Activated CD8-positive, alpha-beta T cell treated with anti-CD3 and anti-CD28 coated beads, Interleukin-2, amount 10 ng/mL, durations not matched to agents 7 days and 5 days (primary cell): ENCODE measurements around the gene IPO9. TPM values are rescaled to one million over a fixed set of nuclear protein-coding genes. Genes with fewer than 3 reads are reported as not detected.

Source experiments
- ATAC-seq: fragments of 150-1000 bp; cut with Tn5 transposase; one replicate; pipeline ENCODE4 v1.10.0; 2021; ENCODE audit warnings: moderate library complexity
- CTCF ChIA-PET: fragments of 350-600 bp; sonication (Branson Sonifier 250); formaldehyde crosslinking; loops from one replicate; lab custom pipeline; 2021; ENCODE audit warnings: antibody characterized with exemption; lab: Charles Lee
- POLR2A ChIA-PET: fragments of 350-600 bp; sonication (Branson Sonifier 250); formaldehyde crosslinking; loops from one replicate; lab custom pipeline; 2021; ENCODE audit warnings: antibody characterized with exemption; lab: Charles Lee
- DNase-seq: peaks from one replicate; pipeline ENCODE4 v3.0.0-alpha.2; 2020
- H3K27ac Mint-ChIP-seq: one replicate; pipeline ENCODE4 v1.8.0; 2021; ENCODE audit warnings: mild to moderate bottlenecking, mixed read lengths
- H3K27me3 Mint-ChIP-seq: one replicate; pipeline ENCODE4 v1.8.0; 2021; ENCODE audit warnings: low read depth, mixed read lengths
- H3K36me3 Mint-ChIP-seq: one replicate; pipeline ENCODE4 v1.8.0; 2021; ENCODE audit warnings: low read depth, mixed read lengths
- H3K4me1 Mint-ChIP-seq: one replicate; pipeline ENCODE4 v1.8.0; 2021; ENCODE audit warnings: low read depth, mixed read lengths
- H3K4me3 Mint-ChIP-seq: one replicate; pipeline ENCODE4 v1.8.0; 2021; ENCODE audit warnings: mild to moderate bottlenecking, mixed read lengths
- H3K9me3 Mint-ChIP-seq: one replicate; pipeline ENCODE4 v1.8.0; 2022; ENCODE audit warnings: mixed read lengths; ENCODE audit not compliant: insufficient read depth
- total RNA-seq, 2 experiments: library from RNA; stranded (reverse); gene quantifications; one replicate each; pipeline ENCODE4 v1.2.3, GENCODE V29; 2021

Gene IPO9
- total RNA-seq: 10 to 100 TPM; 55.3 to 58.1 TPM

DNA sequence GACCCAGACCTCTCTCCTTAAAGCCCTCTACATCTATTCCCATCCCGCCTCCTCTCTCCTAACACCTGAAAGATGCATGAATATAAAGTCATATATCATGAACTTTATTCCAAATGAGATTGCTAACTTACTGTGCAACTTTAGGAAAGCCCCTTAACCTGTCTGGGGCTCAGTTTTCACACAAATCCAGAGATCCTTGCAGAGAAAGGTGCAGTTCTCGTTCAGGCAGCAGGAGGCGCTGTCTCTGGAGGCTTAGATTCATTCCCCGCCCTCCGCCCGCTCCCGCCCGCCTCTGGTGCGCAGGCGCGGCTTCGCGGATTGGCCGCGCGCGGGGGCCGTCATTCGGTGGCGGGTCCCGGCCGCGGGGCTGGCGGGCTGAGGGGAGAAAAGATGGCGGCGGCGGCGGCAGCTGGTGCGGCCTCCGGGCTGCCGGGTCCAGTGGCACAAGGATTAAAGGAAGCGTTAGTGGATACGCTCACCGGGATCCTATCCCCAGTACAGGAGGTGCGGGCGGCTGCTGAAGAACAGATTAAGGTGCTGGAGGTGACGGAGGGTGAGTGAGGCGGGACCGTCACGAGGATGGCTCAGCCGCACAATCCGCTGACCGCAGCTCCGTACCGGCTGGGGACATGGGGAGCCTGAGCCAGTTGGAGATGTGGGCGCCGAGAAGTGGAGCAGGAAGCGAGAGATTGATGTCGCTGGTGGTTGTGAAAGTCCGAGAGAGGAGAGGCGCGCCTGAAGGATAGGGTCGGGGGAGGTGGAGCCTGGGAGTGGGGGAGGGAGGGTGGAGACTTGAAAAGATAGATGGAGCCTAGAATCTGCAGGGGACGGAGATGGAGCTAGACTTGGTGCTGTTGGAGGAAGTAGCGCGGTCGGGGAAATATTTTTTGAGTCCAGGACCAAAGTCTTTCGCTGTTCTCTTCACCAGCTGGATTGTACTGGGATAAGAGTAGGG lies at the start of gene IPO9:
TSS of gene IPO9 (plus strand) at position 338 of the 955 bp plus-strand sequence. CDS start at position 391, 53 bp downstream.
- Mint-ChIP-seq H3K36me3 (peaks cover 17% of the 10 kb centered on the region), H3K27me3 (no peaks in the 10 kb centered on the region)
- POLR2A ChIA-PET: interaction anchor here (0.7 to 1.2 kb wide), 3 partner anchors 14 to 128 kb away, joined by 3 read pairs; no protein-coding TSS in a partner anchor

DNA sequence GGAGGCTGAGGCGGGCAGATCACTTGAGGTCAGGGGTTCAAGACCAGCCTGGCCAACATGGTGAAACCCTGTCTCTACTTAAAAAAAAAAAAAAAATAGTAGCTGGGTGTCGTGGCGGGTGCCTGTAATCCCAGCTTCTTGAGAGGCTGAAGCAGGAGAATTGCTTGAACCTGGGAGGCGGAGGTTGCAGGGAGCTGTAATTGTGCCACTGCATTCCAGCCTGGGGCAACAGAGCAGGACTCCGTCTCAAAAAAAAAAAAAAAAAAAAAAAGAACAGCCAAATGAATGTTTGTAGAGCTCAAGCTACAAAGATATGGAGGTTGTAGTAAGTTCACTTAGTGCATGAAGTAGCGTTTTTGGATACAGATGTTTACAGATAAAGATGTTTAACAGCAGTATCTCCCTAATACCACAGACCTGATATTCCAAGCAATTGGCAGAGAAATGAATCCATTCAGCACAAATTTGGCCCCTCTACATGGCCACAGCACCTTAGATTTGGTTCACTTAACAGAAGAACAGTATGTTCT lies 49.5 kb upstream of the IPO9 start:
- H3K4me3 Mint-ChIP-seq: no peak overlapping the region
- no peak overlapping the region for H3K27ac Mint-ChIP-seq
- DNase-seq (no peak), ATAC-seq (no peak)
- peaks cover 12% of the 10 kb centered on the region for H3K27me3 Mint-ChIP-seq
- CTCF ChIA-PET: interaction anchor here (0.8 to 1.2 kb wide), 2 partner anchors 13 to 15 kb away, joined by 3 to 6 read pairs; no protein-coding TSS in a partner anchor
- POLR2A ChIA-PET: no interaction called here
- H3K9me3 Mint-ChIP-seq: no peaks in the 10 kb centered on the region
- no peaks in the 10 kb centered on the region for H3K4me1 Mint-ChIP-seq
- H3K36me3 Mint-ChIP-seq: no peaks in the 10 kb centered on the region

More for the DNA sequence above, at the start of gene IPO9:
- Mint-ChIP-seq H3K27ac (peak within 1 kb of the TSS; percentile 96), H3K9me3 (no peaks in the 10 kb centered on the region), H3K4me1 (peaks cover 38% of the 10 kb centered on the region), H3K4me3 (peak within 1 kb of the TSS; percentile 89)
- ATAC-seq: peak; percentile 93
- CTCF ChIA-PET: interaction anchor here (0.7 to 2.1 kb wide), 26 partner anchors 8 to 291 kb away, joined by 3 to 15 read pairs (median 5); partner anchors contain the start of gene RNPEP
- peak; percentile 96 for DNase-seq

DNA sequence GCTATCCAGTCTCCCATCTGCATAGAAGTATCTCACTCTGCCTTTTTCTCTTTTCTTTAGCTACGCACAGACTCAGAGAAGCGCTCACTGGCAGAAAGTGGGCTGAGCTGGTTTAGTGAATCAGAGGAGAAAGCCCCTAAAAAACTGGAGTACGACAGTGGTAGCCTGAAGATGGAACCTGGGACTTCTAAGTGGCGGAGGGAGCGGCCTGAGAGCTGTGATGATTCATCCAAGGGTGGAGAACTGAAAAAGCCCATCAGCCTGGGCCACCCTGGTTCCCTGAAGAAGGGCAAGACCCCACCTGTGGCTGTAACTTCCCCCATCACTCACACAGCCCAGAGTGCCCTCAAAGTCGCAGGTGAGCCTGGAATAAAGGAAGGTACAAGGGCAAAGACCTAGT lies 48.0 kb upstream of the IPO9 start:
- no peaks in the 10 kb centered on the region for H3K9me3 Mint-ChIP-seq
- H3K36me3 Mint-ChIP-seq: no peaks in the 10 kb centered on the region
- CTCF ChIA-PET: interaction anchor here (1.0 to 4.8 kb wide), 2 partner anchors 14 to 71 kb away, joined by 3 to 21 read pairs; no protein-coding TSS in a partner anchor
- no peak overlapping the region for H3K4me3 Mint-ChIP-seq
- H3K4me1 Mint-ChIP-seq: no peaks in the 10 kb centered on the region
- DNase-seq (no peak), ATAC-seq (no peak)
- peaks cover 9% of the 10 kb centered on the region for H3K27me3 Mint-ChIP-seq
- POLR2A ChIA-PET: no interaction called here
- H3K27ac Mint-ChIP-seq: no peak overlapping the region

DNA sequence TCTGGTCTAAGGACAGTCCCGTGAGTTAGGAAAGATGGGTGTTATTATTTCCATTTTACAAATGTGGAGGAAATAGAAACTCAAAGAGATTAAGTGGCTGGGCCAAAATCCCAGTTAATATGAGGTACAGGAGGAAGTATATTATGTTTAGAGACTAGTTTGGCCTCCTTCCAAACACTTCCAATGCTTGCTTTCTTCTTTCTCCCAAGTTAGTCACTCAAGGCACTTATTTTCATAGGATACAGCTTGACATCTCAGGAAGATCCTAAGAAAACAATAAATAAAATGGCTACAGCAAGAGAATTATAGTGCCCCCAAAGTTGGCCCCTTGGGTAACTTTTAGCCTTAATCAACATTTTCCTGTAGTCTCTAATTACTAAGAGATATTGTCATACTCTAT lies 47.5 kb upstream of the IPO9 start:
- ATAC-seq: no peak
- peaks cover 9% of the 10 kb centered on the region for H3K27me3 Mint-ChIP-seq
- no peak for DNase-seq
- POLR2A ChIA-PET: no interaction called here
- H3K9me3 Mint-ChIP-seq: no peaks in the 10 kb centered on the region
- CTCF ChIA-PET: interaction anchor here (1.0 to 4.8 kb wide), 2 partner anchors 14 to 72 kb away, joined by 3 to 21 read pairs; no protein-coding TSS in a partner anchor
- no peaks in the 10 kb centered on the region for H3K36me3 Mint-ChIP-seq
- H3K4me1 Mint-ChIP-seq: no peaks in the 10 kb centered on the region
- no peak overlapping the region for H3K4me3 Mint-ChIP-seq
- H3K27ac Mint-ChIP-seq: no peak overlapping the region

DNA sequence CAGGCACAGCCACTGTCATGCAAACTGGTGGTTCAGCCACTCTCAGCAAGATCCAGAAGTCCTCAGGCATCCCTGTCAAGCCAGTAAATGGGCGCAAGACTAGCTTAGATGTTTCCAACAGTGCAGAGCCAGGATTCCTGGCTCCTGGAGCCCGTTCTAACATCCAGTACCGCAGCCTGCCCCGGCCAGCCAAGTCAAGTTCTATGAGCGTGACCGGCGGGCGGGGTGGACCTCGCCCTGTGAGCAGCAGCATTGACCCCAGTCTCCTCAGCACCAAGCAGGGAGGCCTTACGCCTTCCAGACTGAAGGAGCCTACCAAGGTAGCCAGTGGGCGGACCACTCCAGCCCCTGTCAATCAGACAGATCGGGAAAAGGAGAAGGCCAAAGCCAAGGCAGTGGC lies 46.6 kb upstream of the IPO9 start:
- Mint-ChIP-seq H3K4me3 (no peak overlapping the region), H3K4me1 (no peaks in the 10 kb centered on the region), H3K9me3 (no peaks in the 10 kb centered on the region), H3K36me3 (no peaks in the 10 kb centered on the region), H3K27me3 (peaks cover 6% of the 10 kb centered on the region), H3K27ac (no peak overlapping the region)
- ChIA-PET CTCF (interaction anchor here (4.8 kb wide), 1 partner anchor 13 kb away, joined by 21 read pairs; no protein-coding TSS in a partner anchor), POLR2A (no interaction called here)
- no peak for ATAC-seq
- no peak for DNase-seq

DNA sequence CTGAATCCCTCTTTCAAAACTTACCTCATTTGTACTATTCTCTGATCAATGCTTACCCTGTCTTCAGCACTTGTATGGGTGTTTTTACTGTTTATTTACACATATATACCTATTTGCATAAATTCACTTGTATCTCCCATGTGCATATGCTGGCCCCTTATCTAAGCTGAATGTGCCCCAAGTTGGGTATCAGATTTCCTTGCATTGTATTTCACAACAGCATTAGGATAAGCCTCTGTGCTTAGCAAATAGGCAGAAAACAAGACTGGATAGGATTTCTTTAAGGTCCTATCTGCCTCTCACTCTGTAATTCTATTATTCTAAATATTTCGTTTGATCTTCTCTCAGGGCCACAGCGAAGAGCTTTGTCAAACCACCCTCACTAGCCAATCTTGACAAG lies 45.9 kb upstream of the IPO9 start:
- no peaks in the 10 kb centered on the region for H3K9me3 Mint-ChIP-seq
- H3K4me3 Mint-ChIP-seq: no peak overlapping the region
- ATAC-seq (no peak), DNase-seq (no peak)
- peaks cover 4% of the 10 kb centered on the region for H3K27me3 Mint-ChIP-seq
- no peaks in the 10 kb centered on the region for H3K36me3 Mint-ChIP-seq
- POLR2A ChIA-PET: no interaction called here
- H3K4me1 Mint-ChIP-seq: no peaks in the 10 kb centered on the region
- H3K27ac Mint-ChIP-seq: no peak overlapping the region
- CTCF ChIA-PET: interaction anchor here (1.2 to 4.8 kb wide), 2 partner anchors 10 to 12 kb away, joined by 4 to 21 read pairs; no protein-coding TSS in a partner anchor

DNA sequence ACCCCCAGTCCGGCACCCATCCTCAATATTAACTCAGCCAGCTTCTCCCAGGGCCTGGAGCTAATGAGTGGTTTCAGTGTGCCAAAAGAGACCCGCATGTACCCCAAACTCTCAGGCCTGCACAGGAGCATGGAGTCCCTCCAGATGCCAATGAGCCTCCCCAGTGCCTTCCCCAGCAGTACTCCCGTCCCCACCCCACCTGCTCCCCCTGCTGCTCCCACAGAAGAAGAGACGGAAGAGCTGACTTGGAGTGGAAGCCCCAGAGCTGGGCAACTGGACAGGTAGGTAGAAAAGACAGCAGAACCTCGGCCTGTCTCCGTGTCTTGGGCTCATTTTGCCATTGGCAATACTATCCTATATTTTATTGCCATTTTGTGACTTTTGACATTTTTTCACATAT lies 45.4 kb upstream of the IPO9 start:
- CTCF ChIA-PET: interaction anchor here (1.2 to 4.8 kb wide), 2 partner anchors 9 to 12 kb away, joined by 4 to 21 read pairs; no protein-coding TSS in a partner anchor
- H3K9me3 Mint-ChIP-seq: no peaks in the 10 kb centered on the region
- no peak overlapping the region for H3K27ac Mint-ChIP-seq
- H3K4me1 Mint-ChIP-seq: no peaks in the 10 kb centered on the region
- H3K27me3 Mint-ChIP-seq: peaks cover 3% of the 10 kb centered on the region
- no peaks in the 10 kb centered on the region for H3K36me3 Mint-ChIP-seq
- POLR2A ChIA-PET: no interaction called here
- DNase-seq: no peak
- no peak overlapping the region for H3K4me3 Mint-ChIP-seq
- no peak for ATAC-seq

DNA sequence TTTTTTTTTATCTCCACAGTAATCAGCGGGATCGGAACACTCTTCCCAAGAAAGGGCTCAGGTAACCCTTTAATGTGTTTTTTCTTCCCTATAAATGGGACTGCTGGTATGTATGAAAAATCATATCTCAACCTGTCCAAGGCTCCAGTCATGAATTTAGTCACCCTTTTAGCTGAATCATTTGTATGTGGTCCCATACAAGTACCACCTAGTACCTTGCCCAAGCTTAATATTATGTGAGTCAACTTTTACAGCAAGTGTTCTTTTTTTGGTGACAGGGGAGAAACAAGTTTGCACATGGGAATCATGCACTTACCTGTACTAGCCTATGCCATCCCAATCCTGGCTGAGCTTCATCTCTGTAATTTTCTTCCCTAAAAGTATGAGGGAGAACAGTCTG lies 43.7 kb upstream of the IPO9 start:
- no peak overlapping the region for H3K27ac Mint-ChIP-seq
- H3K36me3 Mint-ChIP-seq: no peaks in the 10 kb centered on the region
- no peak for DNase-seq
- ChIA-PET CTCF (interaction anchor here (1.9 kb wide), 1 partner anchor 12 kb away, joined by 6 read pairs; no protein-coding TSS in a partner anchor), POLR2A (interaction anchor here (0.6 kb wide), 1 partner anchor 189 kb away, joined by 3 read pairs; no protein-coding TSS in a partner anchor)
- no peaks in the 10 kb centered on the region for H3K4me1 Mint-ChIP-seq
- no peak for ATAC-seq
- H3K4me3 Mint-ChIP-seq: no peak overlapping the region
- no peaks in the 10 kb centered on the region for H3K9me3 Mint-ChIP-seq
- H3K27me3 Mint-ChIP-seq: no peaks in the 10 kb centered on the region

DNA sequence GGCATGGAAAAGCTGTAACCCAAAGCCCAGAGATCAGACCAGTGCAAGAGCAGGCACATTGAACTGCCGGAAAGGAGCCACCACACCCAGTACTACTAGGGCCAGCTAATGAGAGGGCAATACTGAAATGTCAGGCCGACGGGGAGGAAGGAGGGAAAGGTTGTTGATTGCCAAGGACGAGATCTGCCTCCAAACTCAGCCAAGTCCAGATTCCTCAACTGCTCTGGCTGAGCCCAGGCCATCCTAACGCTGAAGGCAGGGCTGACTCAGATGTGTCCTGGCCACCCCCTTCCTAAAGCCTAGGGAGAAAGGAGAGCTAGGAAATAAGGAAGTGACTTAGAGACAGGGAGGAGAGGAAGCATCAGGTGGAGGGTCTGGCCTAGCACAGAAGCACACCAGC lies 42.1 kb upstream of the IPO9 start:
- ChIA-PET CTCF (interaction anchor here (0.9 to 3.2 kb wide), 2 partner anchors 9 to 77 kb away, joined by 3 to 18 read pairs; no protein-coding TSS in a partner anchor), POLR2A (no interaction called here)
- Mint-ChIP-seq H3K4me3 (no peak overlapping the region), H3K27ac (no peak overlapping the region), H3K36me3 (no peaks in the 10 kb centered on the region), H3K27me3 (no peaks in the 10 kb centered on the region), H3K4me1 (peaks cover 13% of the 10 kb centered on the region), H3K9me3 (no peaks in the 10 kb centered on the region)
- ATAC-seq (no peak), DNase-seq (no peak)

DNA sequence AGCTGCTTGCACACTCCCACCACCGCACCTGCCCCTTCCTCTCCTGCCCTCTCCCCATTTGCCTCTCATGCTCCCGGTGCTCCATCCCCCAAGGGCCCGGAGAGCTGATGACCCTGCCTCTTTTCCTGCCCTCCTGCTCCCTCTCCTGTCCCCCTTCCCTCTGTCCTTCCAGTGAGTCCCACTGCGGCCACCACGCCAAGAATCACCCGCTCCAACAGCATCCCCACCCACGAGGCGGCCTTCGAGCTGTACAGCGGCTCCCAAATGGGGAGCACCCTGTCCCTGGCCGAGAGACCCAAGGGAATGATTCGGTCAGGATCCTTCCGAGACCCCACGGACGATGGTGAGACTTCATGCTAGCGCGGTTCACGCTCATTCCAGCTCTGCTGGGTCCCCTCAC lies 40.7 kb upstream of the IPO9 start:
- no peaks in the 10 kb centered on the region for H3K27me3 Mint-ChIP-seq
- H3K4me1 Mint-ChIP-seq: peaks cover 24% of the 10 kb centered on the region
- no peak overlapping the region for H3K27ac Mint-ChIP-seq
- no peak for ATAC-seq
- CTCF ChIA-PET: interaction anchor here (3.2 kb wide), 1 partner anchor 79 kb away, joined by 18 read pairs; no protein-coding TSS in a partner anchor
- no peaks in the 10 kb centered on the region for H3K9me3 Mint-ChIP-seq
- POLR2A ChIA-PET: no interaction called here
- no peaks in the 10 kb centered on the region for H3K36me3 Mint-ChIP-seq
- DNase-seq: no peak
- H3K4me3 Mint-ChIP-seq: no peak overlapping the region

DNA sequence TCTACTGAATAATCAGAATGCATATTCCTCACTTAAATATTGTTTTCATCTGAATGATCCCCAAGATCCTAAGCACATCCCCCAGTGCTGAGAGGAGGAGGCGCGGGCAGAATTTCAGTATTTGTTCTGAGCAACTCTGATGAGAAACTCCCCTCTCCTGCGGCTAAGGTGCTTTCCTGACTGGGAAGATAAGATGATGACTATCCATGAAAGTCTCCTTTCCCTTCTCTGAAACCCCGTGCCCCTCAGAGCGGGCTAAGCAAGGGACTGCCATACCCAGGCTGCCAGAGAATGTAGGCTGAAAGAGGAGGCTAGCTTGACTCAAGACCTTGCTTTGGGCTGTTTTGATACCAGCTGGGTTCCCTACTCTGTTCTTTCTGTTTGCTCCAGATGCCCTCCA lies 39.7 kb upstream of the IPO9 start:
- no peak for DNase-seq
- Mint-ChIP-seq H3K27me3 (no peaks in the 10 kb centered on the region), H3K9me3 (no peaks in the 10 kb centered on the region), H3K4me1 (peaks cover 24% of the 10 kb centered on the region), H3K4me3 (no peak overlapping the region), H3K27ac (no peak overlapping the region), H3K36me3 (no peaks in the 10 kb centered on the region)
- POLR2A ChIA-PET: no interaction called here
- CTCF ChIA-PET: interaction anchor here (1.0 to 3.2 kb wide), 2 partner anchors 80 to 229 kb away, joined by 3 to 18 read pairs; no protein-coding TSS in a partner anchor
- ATAC-seq: no peak
